SK-N-SH (cell line): ENCODE data around the gene IQGAP1. TPM values are rescaled to one million over a fixed set of nuclear protein-coding genes. Genes with fewer than 3 reads are reported as not detected.

Source experiments
- CTCF ChIA-PET: fragments of 300-600, 350-600 bp; formaldehyde crosslinking; extraction: SDS; loops from one replicate; lab custom pipeline; 2021; lab: Yijun Ruan, JAX
- POLR2A ChIA-PET: fragments of 350-600 bp; sonication (Branson Sonifier 250); formaldehyde crosslinking; extraction: SDS; loops from one replicate; lab custom pipeline; 2020; ENCODE audit warnings: antibody characterized with exemption, inconsistent platforms; lab: Yijun Ruan, JAX
- DNase-seq: peaks from one replicate; pipeline ENCODE4 v3.0.0; 2012
- H2AFZ ChIP-seq: fragments of 200-600 bp; sonication (generic); 2 replicates; pipeline ENCODE4 v1.8.1; 2016; ENCODE audit warnings: antibody characterized with exemption, mild to moderate bottlenecking, low read depth
- H3F3A ChIP-seq: fragments of 200-600 bp; sonication (generic); replicated peaks from 2 replicates; pipeline ENCODE3; 2016; ENCODE audit warnings: antibody characterized with exemption, mild to moderate bottlenecking; ENCODE audit not compliant: insufficient read depth
- H3K27ac ChIP-seq, 2 experiments: fragments of 200-500 bp in 1 of 2; fragments of 200-600 bp in 1 of 2; sonication (Bioruptor generic) in 1 of 2; sonication (generic), shearing (Covaris generic) in 1 of 2; 2 replicates each; pipeline versions ENCODE4 v1.5.1 to v1.6.1; 2014 to 2016; ENCODE audit warnings: low read depth in 2 of 2, inconsistent platforms in 1 of 2, low read length in 1 of 2, mild to moderate bottlenecking in 1 of 2, mixed read lengths in 1 of 2
- H3K27me3 ChIP-seq: fragments of 200-600 bp; sonication (generic), shearing (Covaris generic); 2 replicates; pipeline ENCODE4 v1.6.1; 2016; ENCODE audit warnings: mixed run types; ENCODE audit not compliant: insufficient read depth
- H3K36me3 ChIP-seq, 2 experiments: fragments of 200-500 bp in 1 of 2; fragments of 200-600 bp in 1 of 2; sonication (Bioruptor generic) in 1 of 2; sonication (generic) in 1 of 2; replicated peaks in 1 of 2; 2 replicates each; pipeline versions ENCODE3 to v1.5.1; 2014 to 2016; ENCODE audit warnings: low read length in 1 of 2, mild to moderate bottlenecking in 1 of 2; ENCODE audit not compliant: insufficient read depth in 2 of 2, control insufficient read depth in 1 of 2
- H3K4me1 ChIP-seq, 2 experiments: fragments of 200-500 bp in 1 of 2; fragments of 200-600 bp in 1 of 2; sonication (Bioruptor generic) in 1 of 2; sonication (generic), shearing (Covaris generic) in 1 of 2; 2 replicates each; pipeline versions ENCODE4 v1.5.1 to v1.6.1; 2014 to 2016; ENCODE audit warnings: low read depth in 1 of 2, low read length in 1 of 2, mixed run types in 1 of 2; ENCODE audit not compliant: insufficient read depth in 2 of 2, control insufficient read depth in 1 of 2
- H3K4me2 ChIP-seq: fragments of 200-600 bp; sonication (generic), shearing (Covaris generic); 2 replicates; pipeline ENCODE4 v1.6.1; 2017; ENCODE audit warnings: mixed run types
- H3K4me3 ChIP-seq, 2 experiments: fragments of 200-500 bp in 1 of 2; fragments of 200-600 bp in 1 of 2; sonication (Bioruptor generic) in 1 of 2; sonication (generic), shearing (Covaris generic) in 1 of 2; 2 replicates each; pipeline versions ENCODE4 v1.5.1 to v1.8.1; 2014 to 2016; ENCODE audit warnings: low read depth in 2 of 2, inconsistent platforms in 1 of 2, low read length in 1 of 2, mild to moderate bottlenecking in 1 of 2, mixed read lengths in 1 of 2, moderate library complexity in 1 of 2
- H3K79me2 ChIP-seq: fragments of 200-600 bp; sonication (generic); 2 replicates; pipeline ENCODE4 v1.8.1; 2017; ENCODE audit warnings: mild to moderate bottlenecking; ENCODE audit not compliant: insufficient read depth
- H3K9ac ChIP-seq: fragments of 200-600 bp; sonication (generic); 2 replicates; pipeline ENCODE4 v1.6.1; 2017; ENCODE audit warnings: mixed run types
- H3K9me2 ChIP-seq: fragments of 200-600 bp; sonication (generic); 2 replicates; pipeline ENCODE4 v1.6.1; 2017; ENCODE audit warnings: mixed run types
- H3K9me3 ChIP-seq: fragments of 200-600 bp; sonication (generic); 2 replicates; pipeline ENCODE4 v1.6.1; 2017; ENCODE audit warnings: mixed run types, mild to moderate bottlenecking, moderate library complexity
- H4K20me1 ChIP-seq: fragments of 200-600 bp; sonication (generic); 2 replicates; pipeline ENCODE4 v1.6.1; 2017; ENCODE audit warnings: mild to moderate bottlenecking, mixed run types; ENCODE audit not compliant: insufficient read depth
- EP300 ChIP-seq, 2 experiments: IDR thresholded peaks; 2 replicates each; pipeline versions ENCODE4 v1.4.0 to v1.6.1; 2012; ENCODE audit warnings: borderline replicate concordance in 1 of 2, low read depth in 1 of 2, low read length in 1 of 2
- FOXM1 ChIP-seq: IDR thresholded peaks from 2 replicates; pipeline ENCODE4 v1.4.0; 2012; ENCODE audit warnings: low read depth, mild to moderate bottlenecking
- GATA2 ChIP-seq: sonication (generic); formaldehyde crosslinking; IDR thresholded peaks from 2 replicates; pipeline ENCODE4 v1.5.0; 2020; ENCODE audit warnings: mild to moderate bottlenecking, missing genetic modification reagents
- JUND ChIP-seq: IDR thresholded peaks from 2 replicates; pipeline ENCODE4 v1.4.0; 2012
- MXI1 ChIP-seq: IDR thresholded peaks from 2 replicates; pipeline ENCODE4 v1.6.1; 2012; ENCODE audit warnings: mild to moderate bottlenecking, low read depth, low read length, improper control_type of control experiment
- NFIC ChIP-seq: IDR thresholded peaks from 2 replicates; pipeline ENCODE4 v1.4.0; 2012; ENCODE audit warnings: borderline replicate concordance
- PBX3 ChIP-seq: IDR thresholded peaks from 2 replicates; pipeline ENCODE4; 2012
- RAD21 ChIP-seq: IDR thresholded peaks from 2 replicates; pipeline ENCODE4 v1.6.1; 2012; ENCODE audit warnings: mild to moderate bottlenecking, low read length
- RCOR1 ChIP-seq: fragments of 150-350 bp; IDR thresholded peaks from 2 replicates; pipeline ENCODE4 v1.6.1; 2017; ENCODE audit warnings: antibody characterized with exemption, low read length
- REST ChIP-seq: IDR thresholded peaks from 2 replicates; pipeline ENCODE4 v1.6.1; 2012; ENCODE audit warnings: mild to moderate bottlenecking, low read depth, low read length, moderate library complexity
- SMC3 ChIP-seq: IDR thresholded peaks from 2 replicates; pipeline ENCODE4 v1.6.1; 2012; ENCODE audit warnings: low read depth, low read length, improper control_type of control experiment
- TAF1 ChIP-seq: IDR thresholded peaks from 2 replicates; pipeline ENCODE4 v1.6.1; 2012; ENCODE audit warnings: low read depth, mild to moderate bottlenecking, low read length, moderate library complexity, borderline replicate concordance
- TCF12 ChIP-seq: IDR thresholded peaks from 2 replicates; pipeline ENCODE4 v1.4.0; 2012
- USF2 ChIP-seq: fragments of 150-350 bp; IDR thresholded peaks from 2 replicates; pipeline ENCODE4 v1.6.1; 2017; ENCODE audit warnings: antibody characterized with exemption, low read length, low read depth, borderline replicate concordance
- YY1 ChIP-seq: IDR thresholded peaks from 2 replicates; pipeline ENCODE4 v1.4.0; 2012; ENCODE audit warnings: low read depth, mild to moderate bottlenecking
- WGBS: methylation state at CpG from one replicate; pipeline ENCODE4 v1.1.6; 2017; ENCODE audit warnings: low lambda C conversion rate; 5-methylcytosine and 5-hydroxymethylcytosine counted together
- polyA plus RNA-seq, 3 experiments: library from polyadenylated mRNA; depleted of rRNA; stranded (reverse); fragments of >200 nt; gene quantifications; 2 replicates each; pipeline ENCODE4 v1.2.3, GENCODE V29; 2012

IQGAP1 gene
- polyA plus RNA-seq, 1 of the 3 experiments (the other 2 are of a cell fraction) = 56.5 TPM

- CTCF ChIA-PET = interaction anchor here (1.8 to 2.4 kb wide), 2 partner anchors 8 to 82 kb away, joined by 3 to 7 read pairs; no protein-coding TSS in a partner anchor
- peaks cover 12 to 52% of the 10 kb centered on the region in 2 experiments for H3K4me1 ChIP-seq
- 22% methylated on average over 1 of the region's 1 CpG for WGBS
- peaks cover 62% of the 10 kb centered on the region for H4K20me1 ChIP-seq
- DNase-seq = no peak
- no peak overlapping the region for H2AFZ ChIP-seq
- peak overlapping the region; percentile 70 for H3K4me2 ChIP-seq
- H3K36me3 ChIP-seq = peaks cover under 1 to 4% of the 10 kb centered on the region in 2 experiments
- peak overlapping the region; percentile 66 for H3K9ac ChIP-seq
- TF ChIP-seq YY1 (no peak), NFIC (no peak), MXI1 (no peak), USF2 (no peak), JUND (no peak), TAF1 (no peak), SMC3 (no peak), RAD21 (no peak), EP300 (IDR thresholded peaks at IDR 0.05; ENCODE audit: borderline replicate concordance in 1 of 2, low read depth in 1 of 2, low read length in 1 of 2) (no peak), TCF12 (no peak), REST (no peak), RCOR1 (no peak), PBX3 (no peak), GATA2 (CRISPR knock-in tag) (no peak), FOXM1 (no peak)
- no peaks in the 10 kb centered on the region for H3K9me2 ChIP-seq
- no peaks in the 10 kb centered on the region for H3K27me3 ChIP-seq
- H3K4me3 ChIP-seq = peak overlapping the region in 1 of 2 experiments; percentile 9; a peak in 1 of 4 replicates
- POLR2A ChIA-PET = no interaction called here
- H3K27ac ChIP-seq = peak overlapping the region; percentile 81 to 97; a peak in 3 of 4 replicates
- H3F3A ChIP-seq = peaks cover 52% of the 10 kb centered on the region
- H3K79me2 ChIP-seq = peaks cover 98% of the 10 kb centered on the region
- no peaks in the 10 kb centered on the region for H3K9me3 ChIP-seq
These were observed 13.5 kb downstream of the IQGAP1 start for GRCh38 chr15:90401495-90401894.
